ENCODE results near the gene SAE1. TPM values are rescaled to one million over a fixed set of nuclear protein-coding genes. Genes with fewer than 3 reads are reported as not detected.
A peak's percentile ranks its signal among the peaks of the same experiment; 100 is the strongest.

The SAE1 gene
- total RNA-seq, 1 experiment from 2014 or later, result 140 TPM

DNA sequence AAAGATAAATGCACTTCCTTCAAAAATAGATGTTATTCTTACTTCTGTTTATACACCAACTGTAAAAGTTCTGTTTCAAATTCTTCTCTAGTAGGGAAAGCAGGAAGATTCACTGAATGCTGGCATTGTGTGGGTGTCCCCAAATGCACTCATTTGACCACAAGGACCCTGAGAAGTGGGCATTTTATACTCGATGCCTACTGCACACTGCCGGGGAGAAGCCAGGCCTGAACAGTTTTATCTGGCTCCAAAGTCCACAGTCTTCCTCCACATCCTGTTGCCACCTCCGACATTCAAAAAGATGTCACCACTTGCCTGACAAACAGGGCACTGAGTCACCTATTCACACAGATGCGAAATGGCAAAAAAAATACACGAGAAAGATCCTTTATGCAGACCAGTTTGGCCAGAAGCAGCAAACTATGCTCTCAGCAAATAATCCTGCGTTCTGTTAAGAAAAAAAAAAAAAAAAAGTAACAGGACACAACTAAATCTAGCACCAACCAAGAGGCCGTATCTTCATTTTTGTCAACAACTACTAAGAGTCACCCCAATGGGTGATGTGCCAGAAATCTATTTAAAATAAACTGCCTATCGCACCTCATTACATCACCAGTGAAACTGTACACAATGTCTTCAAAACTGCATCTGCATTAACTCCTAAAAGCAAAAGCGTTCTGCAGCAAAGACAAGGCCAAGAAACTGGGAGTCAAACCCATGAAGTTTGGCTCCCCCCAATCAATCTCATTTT is 23.3 kb upstream of the SAE1 start:
- no peak for DNase-seq (ENCODE audit: low read depth, low spot score)

DNA sequence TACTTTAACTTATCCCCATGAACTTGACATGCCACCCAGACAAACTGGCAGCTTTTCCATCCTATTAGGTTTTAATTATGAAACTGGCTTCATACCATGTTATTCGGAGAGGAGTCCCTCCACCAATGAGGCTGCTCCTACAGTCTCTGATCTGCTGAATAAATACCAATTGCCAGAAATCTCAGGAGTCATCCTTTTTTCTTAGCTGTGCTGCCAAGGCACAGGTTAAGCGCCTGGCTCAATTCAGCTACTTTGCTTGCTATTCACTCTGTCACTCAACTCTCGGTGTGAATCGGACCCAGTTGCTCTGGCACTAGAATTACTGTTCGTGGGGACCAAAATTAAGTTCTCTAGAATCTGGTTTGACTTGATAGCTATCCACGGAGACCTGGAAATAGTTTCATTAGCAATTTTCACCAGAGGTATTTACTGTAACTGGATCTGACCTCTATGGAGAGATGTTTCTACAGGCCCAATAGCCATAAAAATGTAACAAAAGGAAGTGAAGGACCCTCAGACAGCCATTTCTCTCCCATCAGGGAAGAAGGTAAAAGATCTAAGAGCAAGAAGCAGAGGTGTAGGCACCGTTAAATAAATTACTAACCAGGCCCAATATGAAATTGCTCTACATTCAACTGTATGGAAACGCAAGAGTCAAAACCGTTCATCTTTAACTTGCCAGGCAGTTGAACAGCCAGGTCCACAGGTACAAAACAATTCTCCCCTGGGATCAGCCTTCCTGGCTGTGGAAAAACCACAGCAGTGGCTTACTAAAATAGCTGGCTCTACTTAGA is 22.5 kb upstream of the SAE1 start:
- in situ Hi-C loops (cut with HindIII; ENCODE audit: low pct_unique_long_range_greater_than_20kb, low sequenced_read_pairs) (no loop called here), intact Hi-C loops (cut with micrococcal nuclease; ENCODE audit: unreplicated experiment) (no loop called here)
- DNase-seq (ENCODE audit: low read depth, low spot score) (no peak), ATAC-seq (no peak)
- ChIA-PET POLR2A (interaction anchor here (0.6 kb wide), 1 partner anchor 52 kb away, joined by 4 read pairs; no protein-coding TSS in a partner anchor), CTCF (no interaction called here)
- no peaks in the 10 kb centered on the region; the same call in 1 of the 2 replicates for H3K36me3 ChIP-seq (ENCODE audit: control insufficient read depth, insufficient read depth, low read length)
- TF ChIP-seq, protein P1, sequence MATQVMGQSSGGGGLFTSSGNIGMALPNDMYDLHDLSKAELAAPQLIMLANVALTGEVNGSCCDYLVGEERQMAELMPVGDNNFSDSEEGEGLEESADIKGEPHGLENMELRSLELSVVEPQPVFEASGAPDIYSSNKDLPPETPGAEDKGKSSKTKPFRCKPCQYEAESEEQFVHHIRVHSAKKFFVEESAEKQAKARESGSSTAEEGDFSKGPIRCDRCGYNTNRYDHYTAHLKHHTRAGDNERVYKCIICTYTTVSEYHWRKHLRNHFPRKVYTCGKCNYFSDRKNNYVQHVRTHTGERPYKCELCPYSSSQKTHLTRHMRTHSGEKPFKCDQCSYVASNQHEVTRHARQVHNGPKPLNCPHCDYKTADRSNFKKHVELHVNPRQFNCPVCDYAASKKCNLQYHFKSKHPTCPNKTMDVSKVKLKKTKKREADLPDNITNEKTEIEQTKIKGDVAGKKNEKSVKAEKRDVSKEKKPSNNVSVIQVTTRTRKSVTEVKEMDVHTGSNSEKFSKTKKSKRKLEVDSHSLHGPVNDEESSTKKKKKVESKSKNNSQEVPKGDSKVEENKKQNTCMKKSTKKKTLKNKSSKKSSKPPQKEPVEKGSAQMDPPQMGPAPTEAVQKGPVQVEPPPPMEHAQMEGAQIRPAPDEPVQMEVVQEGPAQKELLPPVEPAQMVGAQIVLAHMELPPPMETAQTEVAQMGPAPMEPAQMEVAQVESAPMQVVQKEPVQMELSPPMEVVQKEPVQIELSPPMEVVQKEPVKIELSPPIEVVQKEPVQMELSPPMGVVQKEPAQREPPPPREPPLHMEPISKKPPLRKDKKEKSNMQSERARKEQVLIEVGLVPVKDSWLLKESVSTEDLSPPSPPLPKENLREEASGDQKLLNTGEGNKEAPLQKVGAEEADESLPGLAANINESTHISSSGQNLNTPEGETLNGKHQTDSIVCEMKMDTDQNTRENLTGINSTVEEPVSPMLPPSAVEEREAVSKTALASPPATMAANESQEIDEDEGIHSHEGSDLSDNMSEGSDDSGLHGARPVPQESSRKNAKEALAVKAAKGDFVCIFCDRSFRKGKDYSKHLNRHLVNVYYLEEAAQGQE (IDR thresholded peaks at IDR 0.05; ENCODE audit: insufficient read depth in 1 of 2, low read depth in 2 of 2, low read length in 1 of 2), result no peak
- TF ChIP-seq TCF7L2 (IDR thresholded peaks at IDR 0.05; ENCODE audit: low read depth, low read length), result no peak
- TF ChIP-seq, protein P2, sequence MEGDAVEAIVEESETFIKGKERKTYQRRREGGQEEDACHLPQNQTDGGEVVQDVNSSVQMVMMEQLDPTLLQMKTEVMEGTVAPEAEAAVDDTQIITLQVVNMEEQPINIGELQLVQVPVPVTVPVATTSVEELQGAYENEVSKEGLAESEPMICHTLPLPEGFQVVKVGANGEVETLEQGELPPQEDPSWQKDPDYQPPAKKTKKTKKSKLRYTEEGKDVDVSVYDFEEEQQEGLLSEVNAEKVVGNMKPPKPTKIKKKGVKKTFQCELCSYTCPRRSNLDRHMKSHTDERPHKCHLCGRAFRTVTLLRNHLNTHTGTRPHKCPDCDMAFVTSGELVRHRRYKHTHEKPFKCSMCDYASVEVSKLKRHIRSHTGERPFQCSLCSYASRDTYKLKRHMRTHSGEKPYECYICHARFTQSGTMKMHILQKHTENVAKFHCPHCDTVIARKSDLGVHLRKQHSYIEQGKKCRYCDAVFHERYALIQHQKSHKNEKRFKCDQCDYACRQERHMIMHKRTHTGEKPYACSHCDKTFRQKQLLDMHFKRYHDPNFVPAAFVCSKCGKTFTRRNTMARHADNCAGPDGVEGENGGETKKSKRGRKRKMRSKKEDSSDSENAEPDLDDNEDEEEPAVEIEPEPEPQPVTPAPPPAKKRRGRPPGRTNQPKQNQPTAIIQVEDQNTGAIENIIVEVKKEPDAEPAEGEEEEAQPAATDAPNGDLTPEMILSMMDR (IDR thresholded peaks at IDR 0.05), result no peak
- no peak for TF ChIP-seq SIN3A (IDR thresholded peaks at IDR 0.05; ENCODE audit: borderline replicate concordance, insufficient read depth, low read depth, low read length)
- TF ChIP-seq POLR2AphosphoS5 (IDR thresholded peaks at IDR 0.05; ENCODE audit: low read depth, low read length), result no peak
- 0 out of 4 replicates have a peak overlapping the region, but pooled peaks of 1 of the 2 experiments have one; percentile 8 for H3K4me3 ChIP-seq (ENCODE audit: low read depth in 2 of 2, low read length in 2 of 2)
- peaks cover 34% of the 10 kb centered on the region for H3K4me1 ChIP-seq (ENCODE audit: control insufficient read depth, insufficient read depth, low read length)
- no peaks in the 10 kb centered on the region for H3K27me3 ChIP-seq (ENCODE audit: control insufficient read depth, insufficient read depth, low read length)
- H3K9me3 ChIP-seq (ENCODE audit: control insufficient read depth, insufficient read depth, low read depth, low read length), result no peaks in the 10 kb centered on the region
- H3K27ac ChIP-seq (ENCODE audit: low read length), result peak overlapping the region; percentile 98
- no TSS peak for BruUV-seq (replicated peaks)

More for the DNA sequence above, 23.3 kb upstream of the SAE1 start:
- intact Hi-C loops (cut with micrococcal nuclease; ENCODE audit: unreplicated experiment) (no loop called here), in situ Hi-C loops (cut with HindIII; ENCODE audit: low pct_unique_long_range_greater_than_20kb, low sequenced_read_pairs) (no loop called here)
- H3K27me3 ChIP-seq (ENCODE audit: control insufficient read depth, insufficient read depth, low read length), result no peaks in the 10 kb centered on the region
- H3K27ac ChIP-seq (ENCODE audit: low read length), result peak overlapping the region; percentile 98
- no peaks in the 10 kb centered on the region for H3K9me3 ChIP-seq (ENCODE audit: control insufficient read depth, insufficient read depth, low read depth, low read length)
- no peak for ATAC-seq
- CTCF ChIA-PET, result no interaction called here
- POLR2A ChIA-PET, result interaction anchor here (0.6 kb wide), 1 partner anchor 53 kb away, joined by 4 read pairs; no protein-coding TSS in a partner anchor
- no peak for TF ChIP-seq SIN3A (IDR thresholded peaks at IDR 0.05; ENCODE audit: borderline replicate concordance, insufficient read depth, low read depth, low read length)
- H3K36me3 ChIP-seq (ENCODE audit: control insufficient read depth, insufficient read depth, low read length), result no peaks in the 10 kb centered on the region; the same call in 1 of the 2 replicates
- H3K4me3 ChIP-seq (ENCODE audit: low read depth in 2 of 2, low read length in 2 of 2), result no peak overlapping the region
- peaks cover 34% of the 10 kb centered on the region for H3K4me1 ChIP-seq (ENCODE audit: control insufficient read depth, insufficient read depth, low read length)
- BruUV-seq (replicated peaks), result no TSS peak

Measured in Panc1 (cell line).